Measurements from ENCODE around the gene ZNF558.
"Not testable (repeated sequence)": the region's sequence is repeated elsewhere in the genome, so short reads cannot be mapped to it uniquely, and the experiment has no call there.

Gene ZNF558

DNA sequence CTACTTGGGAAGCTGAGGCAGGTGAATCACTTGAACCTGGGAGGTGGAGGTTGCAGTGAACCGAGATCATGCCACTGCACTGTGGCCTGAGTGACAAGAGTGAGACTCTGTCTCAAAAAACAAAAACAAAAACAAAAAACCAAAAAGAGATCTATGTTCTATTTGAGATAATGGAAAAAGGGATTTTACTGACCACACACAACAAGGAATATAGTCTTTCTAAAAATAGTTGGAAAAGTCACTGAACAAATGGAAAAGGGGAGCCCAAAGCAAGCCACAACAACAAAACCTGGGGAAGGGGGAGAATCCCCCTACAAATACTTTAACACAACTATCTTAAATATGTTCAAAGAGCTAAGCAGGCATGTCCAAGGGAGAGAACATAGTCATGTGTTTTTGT, 37.3 kb downstream of the ZNF558 start:
- DNase-seq: no peak

DNA sequence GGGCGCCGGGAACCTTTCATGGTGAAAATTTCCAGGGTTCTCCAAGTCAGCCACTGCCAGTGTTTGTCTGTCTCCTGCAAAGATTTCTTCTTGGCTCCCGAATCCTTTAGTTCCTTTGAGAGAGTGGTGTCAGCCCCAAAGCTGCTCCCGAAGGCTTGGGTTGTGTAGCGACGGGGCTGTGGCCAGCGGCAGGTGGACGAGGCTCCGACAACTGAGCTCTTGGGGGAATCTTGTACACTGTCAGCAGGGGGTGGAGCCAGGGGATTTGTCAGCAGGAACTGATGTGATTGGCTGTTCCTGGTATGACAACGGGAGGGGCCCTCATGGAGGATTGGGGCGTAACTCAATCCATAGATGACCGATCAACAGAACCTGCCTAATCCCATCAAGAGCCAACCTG, 58.5 kb downstream of the ZNF558 start:
- not testable (repeated sequence) for DNase-seq

DNA sequence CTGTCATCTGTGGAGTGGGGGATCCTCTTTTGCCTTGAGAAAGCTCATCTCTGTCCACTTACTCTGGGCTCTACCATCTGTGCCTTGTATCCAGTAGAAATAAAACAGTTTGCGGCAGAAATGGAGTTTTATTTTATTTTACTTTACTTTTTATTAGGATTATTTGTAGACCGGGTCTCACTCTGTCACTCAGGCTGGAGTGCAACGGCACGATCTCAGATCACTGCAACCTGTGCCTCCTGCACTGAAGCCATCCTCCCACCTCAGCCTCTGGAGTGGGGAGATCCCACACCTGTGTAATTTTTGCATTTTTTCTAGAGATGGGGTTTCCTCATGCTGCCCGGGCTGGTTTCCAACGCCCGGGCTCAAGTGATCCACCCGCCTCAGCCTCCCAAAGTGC, 62.8 kb downstream of the ZNF558 start:
- DNase-seq: not testable (repeated sequence)

DNA sequence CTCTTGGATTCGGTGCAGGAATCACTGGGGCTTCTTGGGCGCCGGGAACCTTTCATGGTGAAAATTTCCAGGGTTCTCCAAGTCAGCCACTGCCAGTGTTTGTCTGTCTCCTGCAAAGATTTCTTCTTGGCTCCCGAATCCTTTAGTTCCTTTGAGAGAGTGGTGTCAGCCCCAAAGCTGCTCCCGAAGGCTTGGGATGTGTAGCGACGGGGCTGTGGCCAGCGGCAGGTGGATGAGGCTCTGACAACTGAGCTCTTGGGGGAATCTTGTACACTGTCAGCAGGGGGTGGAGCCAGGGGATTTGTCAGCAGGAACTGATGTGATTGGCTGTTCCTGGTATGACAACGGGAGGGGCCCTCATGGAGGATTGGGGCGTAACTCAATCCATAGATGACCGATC, 64.8 kb downstream of the ZNF558 start:
- DNase-seq: not testable (repeated sequence)

Data from suppressor macrophage treated with lipopolysaccharide for 4 hours (primary cell).